NCI-H226 (cell line): ENCODE measurements around the gene CD248.

Experiments used
- DNase-seq: peaks from one replicate; pipeline ENCODE4 v3.0.0-alpha.2; 2015

The CD248 gene

GRCh38 chr11:66268952-66269905 lies 47.6 kb downstream of the CD248 start:
- no peak for DNase-seq

- DNase-seq, result peak; percentile 98
These were observed 48.4 kb downstream of the CD248 start, which contains the start of gene RAB1B for GRCh38 chr11:66268244-66268951. RAB1B (plus strand) TSS chr11:66268639; CDS start chr11:66268680, 41 bp downstream.

GRCh38 chr11:66267379-66268243 lies 49.2 kb downstream of the CD248 start:
- DNase-seq, result peak; percentile 68

- DNase-seq, result no peak
These were observed 49.8 kb downstream of the CD248 start for GRCh38 chr11:66267039-66267378.

GRCh38 chr11:66266378-66267038 lies 50.3 kb downstream of the CD248 start:
- no peak for DNase-seq

- no peak for DNase-seq
These were observed 51.1 kb downstream of the CD248 start for GRCh38 chr11:66265531-66266377.

GRCh38 chr11:66264914-66265313 lies 51.9 kb downstream of the CD248 start:
- DNase-seq, result no peak
